ENCODE results near the gene HS3ST1. TPM values are rescaled to one million over a fixed set of nuclear protein-coding genes. Genes with fewer than 3 reads are reported as not detected.
A peak's percentile ranks its signal among the peaks of the same experiment; 100 is the strongest.

HS3ST1 gene
- total RNA-seq, 1 experiment from 2014 or later, result 134 TPM

DNA sequence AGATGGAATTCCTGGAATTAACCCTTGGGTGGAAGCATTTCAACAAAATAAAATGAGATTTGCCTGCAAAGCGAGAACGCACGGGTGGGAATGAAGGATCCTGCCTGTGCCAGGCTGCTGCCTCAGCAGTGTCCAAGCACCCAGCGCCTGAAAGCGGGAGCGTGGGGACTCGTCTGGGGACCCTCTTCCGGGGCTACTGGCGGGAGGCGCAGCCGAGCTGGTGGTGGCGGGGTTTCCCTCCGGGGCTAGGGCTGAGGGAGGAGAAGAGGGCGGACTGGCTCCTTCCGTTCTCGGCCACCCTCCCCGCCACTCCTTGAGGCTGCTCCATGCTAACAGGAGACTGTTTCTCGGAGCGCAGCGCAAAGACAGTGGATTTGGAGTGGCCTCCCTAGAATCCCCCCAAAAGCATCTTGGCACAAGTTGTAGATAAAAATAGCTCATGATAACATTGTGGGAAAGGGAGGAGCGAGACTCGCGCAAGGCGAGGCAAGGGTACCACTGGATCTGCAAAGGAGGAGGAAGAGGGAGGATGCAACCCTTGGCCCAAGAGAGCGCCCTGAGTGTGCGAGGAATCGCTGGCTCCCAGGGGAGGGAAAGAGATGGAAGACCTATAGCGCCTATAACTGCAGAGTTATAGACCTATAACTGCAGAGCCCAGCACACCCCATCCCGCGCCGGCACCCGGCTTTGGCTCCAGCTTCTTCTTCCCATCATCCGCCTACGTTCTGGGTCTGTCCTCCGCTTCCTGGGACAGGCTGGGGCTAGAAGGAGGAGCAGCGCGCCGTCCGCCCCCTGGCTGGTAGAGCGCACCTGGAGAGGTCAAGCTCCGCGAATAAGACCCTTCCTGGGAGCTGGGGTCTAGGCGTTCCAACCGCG lies 1.3 kb downstream of the HS3ST1 start:
- Histone ChIP-seq H3K79me2 (ENCODE audit: insufficient read depth, low read length) (peaks cover 99% of the 10 kb centered on the region), H3K4me3 (replicated peaks in 1 of 2; ENCODE audit: low read depth in 1 of 2, low read length in 2 of 2) (peak overlapping the region; percentile 91 to 94), H3K9me2 (ENCODE audit: insufficient read depth) (no peaks in the 10 kb centered on the region), H3K27ac (ENCODE audit: low read depth, low read length) (peak overlapping the region; percentile 90), H3K4me2 (ENCODE audit: low read length) (peak overlapping the region; percentile 75), H3K9ac (ENCODE audit: low read length) (peak overlapping the region; percentile 76), H3K9me3 (ENCODE audit: control insufficient read depth in 1 of 2, insufficient read depth in 1 of 2, low read depth in 1 of 2, low read length in 2 of 2) (no peaks in the 10 kb centered on the region), H3K27me3 (ENCODE audit: insufficient read depth, low read length) (no peaks in the 10 kb centered on the region), H4K20me1 (ENCODE audit: insufficient read depth) (peaks cover 8% of the 10 kb centered on the region), H3K36me3 (ENCODE audit: control insufficient read depth in 1 of 2, insufficient read depth in 2 of 2, low read length in 2 of 2) (peaks cover 5 to 52% of the 10 kb centered on the region in 2 experiments; a peak in 3 of 4 replicates), H3K4me1 (ENCODE audit: control insufficient read depth in 1 of 2, insufficient read depth in 2 of 2, low read length in 2 of 2) (peaks cover 34 to 78% of the 10 kb centered on the region in 2 experiments), H2AFZ (ENCODE audit: low read depth, low read length, poor library complexity, severe bottlenecking) (no peak overlapping the region)
- ChIA-PET POLR2A (interaction anchor here (1.3 to 2.6 kb wide), 2 partner anchors 202 to 208 kb away, joined by 3 to 10 read pairs; no protein-coding TSS in a partner anchor), RAD21 (ENCODE audit: low non-redundant PET in 1 of 2, low total read pairs in 2 of 2, uncharacterized antibody in 2 of 2, unreplicated experiment in 2 of 2) (no interaction called here), CTCF (no interaction called here)
- intact Hi-C loops (cut with micrococcal nuclease), result loop anchor here (5.0 to 10.0 kb wide), 3 partner anchors 527 to 1207 kb away; no protein-coding TSS in a partner anchor
- no TSS peak for BruUV-seq (replicated peaks)
- ATAC-seq, result no peak
- TF ChIP-seq EGR1 (IDR thresholded peaks at IDR 0.05; ENCODE audit: low read depth) (no peak), POLR2AphosphoS5 (IDR thresholded peaks at IDR 0.05; ENCODE audit: low read depth, low read length) (peak; percentile 46; the same call in 1 of the 2 replicates)
- no peak for DNase-seq (ENCODE audit: low read depth, low spot score)

DNA sequence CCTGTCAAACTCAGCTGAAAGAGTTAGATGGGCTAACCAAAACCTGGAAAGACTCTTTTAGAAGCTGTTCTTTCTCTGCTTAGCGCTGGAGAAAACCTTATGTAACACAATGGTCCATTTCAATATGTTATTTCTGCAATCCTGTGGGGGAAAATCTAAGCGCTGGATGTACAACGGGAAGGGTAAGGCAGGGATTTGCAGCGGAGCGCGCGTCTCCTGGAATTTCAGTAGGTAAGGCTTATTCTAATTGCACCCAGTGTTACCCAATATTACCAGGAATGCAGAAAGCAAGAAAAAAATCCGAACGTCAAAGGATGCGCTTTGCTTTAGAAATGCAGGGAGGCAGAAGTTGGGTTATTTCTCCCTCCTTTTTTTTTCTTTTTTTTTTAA lies 2.0 kb downstream of the HS3ST1 start:
- peak overlapping the region; percentile 91 to 94 for H3K4me3 ChIP-seq (replicated peaks in 1 of 2; ENCODE audit: low read depth in 1 of 2, low read length in 2 of 2)
- H3K9me2 ChIP-seq (ENCODE audit: insufficient read depth), result no peaks in the 10 kb centered on the region
- CTCF ChIA-PET, result no interaction called here
- intact Hi-C loops (cut with micrococcal nuclease), result loop anchor here (5.0 to 10.0 kb wide), 3 partner anchors 528 to 1208 kb away; no protein-coding TSS in a partner anchor
- no peak overlapping the region for H2AFZ ChIP-seq (ENCODE audit: low read depth, low read length, poor library complexity, severe bottlenecking)
- DNase-seq (ENCODE audit: low read depth, low spot score) (no peak), ATAC-seq (no peak)
- H3K4me1 ChIP-seq (ENCODE audit: control insufficient read depth in 1 of 2, insufficient read depth in 2 of 2, low read length in 2 of 2), result peaks cover 30 to 79% of the 10 kb centered on the region in 2 experiments
- H3K9me3 ChIP-seq (ENCODE audit: control insufficient read depth in 1 of 2, insufficient read depth in 1 of 2, low read depth in 1 of 2, low read length in 2 of 2), result no peaks in the 10 kb centered on the region
- H3K9ac ChIP-seq (ENCODE audit: low read length), result peak overlapping the region; percentile 76
- POLR2A ChIA-PET, result interaction anchor here (0.7 to 1.3 kb wide), 2 partner anchors 83 to 202 kb away, joined by 3 read pairs; no protein-coding TSS in a partner anchor
- peaks cover 99% of the 10 kb centered on the region for H3K79me2 ChIP-seq (ENCODE audit: insufficient read depth, low read length)
- peak overlapping the region; percentile 90; the same call in 1 of the 2 replicates for H3K27ac ChIP-seq (ENCODE audit: low read depth, low read length)
- RAD21 ChIA-PET (ENCODE audit: low non-redundant PET in 1 of 2, low total read pairs in 2 of 2, uncharacterized antibody in 2 of 2, unreplicated experiment in 2 of 2), result no interaction called here
- H3K36me3 ChIP-seq (ENCODE audit: control insufficient read depth in 1 of 2, insufficient read depth in 2 of 2, low read length in 2 of 2), result peaks cover 8 to 58% of the 10 kb centered on the region in 2 experiments
- no peaks in the 10 kb centered on the region for H3K27me3 ChIP-seq (ENCODE audit: insufficient read depth, low read length)
- no TSS peak for BruUV-seq (replicated peaks)
- H4K20me1 ChIP-seq (ENCODE audit: insufficient read depth), result peaks cover 8% of the 10 kb centered on the region
- H3K4me2 ChIP-seq (ENCODE audit: low read length), result peak overlapping the region; percentile 75
- TF ChIP-seq TCF7L2 (IDR thresholded peaks at IDR 0.05; ENCODE audit: borderline replicate concordance, extremely low read depth, insufficient read depth, insufficient read length), result no peak
- TF ChIP-seq CEBPB (IDR thresholded peaks at IDR 0.05; ENCODE audit: low read depth), result no peak
- no peak for TF ChIP-seq YY1 (IDR thresholded peaks at IDR 0.05; ENCODE audit: extremely low read depth, insufficient replicate concordance, low read depth, low read length)
- TF ChIP-seq SP1 (IDR thresholded peaks at IDR 0.05; ENCODE audit: low read depth), result no peak
- TF ChIP-seq, protein P1, sequence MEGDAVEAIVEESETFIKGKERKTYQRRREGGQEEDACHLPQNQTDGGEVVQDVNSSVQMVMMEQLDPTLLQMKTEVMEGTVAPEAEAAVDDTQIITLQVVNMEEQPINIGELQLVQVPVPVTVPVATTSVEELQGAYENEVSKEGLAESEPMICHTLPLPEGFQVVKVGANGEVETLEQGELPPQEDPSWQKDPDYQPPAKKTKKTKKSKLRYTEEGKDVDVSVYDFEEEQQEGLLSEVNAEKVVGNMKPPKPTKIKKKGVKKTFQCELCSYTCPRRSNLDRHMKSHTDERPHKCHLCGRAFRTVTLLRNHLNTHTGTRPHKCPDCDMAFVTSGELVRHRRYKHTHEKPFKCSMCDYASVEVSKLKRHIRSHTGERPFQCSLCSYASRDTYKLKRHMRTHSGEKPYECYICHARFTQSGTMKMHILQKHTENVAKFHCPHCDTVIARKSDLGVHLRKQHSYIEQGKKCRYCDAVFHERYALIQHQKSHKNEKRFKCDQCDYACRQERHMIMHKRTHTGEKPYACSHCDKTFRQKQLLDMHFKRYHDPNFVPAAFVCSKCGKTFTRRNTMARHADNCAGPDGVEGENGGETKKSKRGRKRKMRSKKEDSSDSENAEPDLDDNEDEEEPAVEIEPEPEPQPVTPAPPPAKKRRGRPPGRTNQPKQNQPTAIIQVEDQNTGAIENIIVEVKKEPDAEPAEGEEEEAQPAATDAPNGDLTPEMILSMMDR (IDR thresholded peaks at IDR 0.05 in 2 of 3, conservative IDR thresholded peaks at IDR 0.05 in 1 of 3; ENCODE audit: borderline replicate concordance in 1 of 3, insufficient read depth in 1 of 3, low read depth in 2 of 3, low read length in 2 of 3), result no peak
- TF ChIP-seq CBX3 (IDR thresholded peaks at IDR 0.05; ENCODE audit: low read depth), result no peak
- TF ChIP-seq MAX (IDR thresholded peaks at IDR 0.05), result no peak
- no peak for TF ChIP-seq ZFX (IDR thresholded peaks at IDR 0.05)
- TF ChIP-seq EZH2phosphoT487 (IDR thresholded peaks at IDR 0.05; ENCODE audit: borderline replicate concordance), result no peak
- TF ChIP-seq EGR1 (IDR thresholded peaks at IDR 0.05; ENCODE audit: low read depth), result no peak
- no peak for TF ChIP-seq EZH2 (IDR thresholded peaks at IDR 0.05)
- no peak for TF ChIP-seq JUND (IDR thresholded peaks at IDR 0.05)

Measured in HCT116 (cell line).